K562 (cell line): ENCODE results near the gene DMD. TPM values are rescaled to one million over a fixed set of nuclear protein-coding genes. Genes with fewer than 3 reads are reported as not detected.

Experiments used
- ATAC-seq: fragments of 200-7000 bp; cut with Tn5 transposase; 3 replicates; pipeline ENCODE4 v1.9.1; 2020; ENCODE audit warnings: moderate library complexity
- BruUV-seq: library from RNA; stranded (reverse); fragments of 400-500 nt; replicated peaks from 2 replicates; lab custom pipeline; 2021; lab: Mats Ljungman, UMichigan
- CTCF ChIA-PET: fragments of 300-600 bp; formaldehyde crosslinking; extraction: SDS; loops from one replicate; lab custom pipeline; 2021; ENCODE audit warnings: low intra/inter-chr PET ratio; lab: Yijun Ruan, JAX
- POLR2A ChIA-PET: fragments of 300-600, 350-650 bp; sonication (Branson Sonifier 250); formaldehyde crosslinking; extraction: SDS; loops from one replicate; lab custom pipeline; 2021; ENCODE audit warnings: antibody characterized with exemption, inconsistent platforms; lab: Yijun Ruan, JAX
- DNase-seq, 4 experiments: peaks; one replicate each; pipeline versions ENCODE4 v3.0.0 to v3.0.0-alpha.2; 2011 to 2018; ENCODE audit warnings: low spot score in 3 of 4, mixed read lengths in 3 of 4; ENCODE audit errors: extremely low read depth in 1 of 4
- FAIRE-seq: peaks from 2 replicates; lab custom pipeline; 2011; peaks lifted over from hg19 to GRCh38; lab: Jason Lieb, UNC
- H2AFZ ChIP-seq: 2 replicates; pipeline ENCODE4 v1.6.0; 2011; ENCODE audit warnings: low read depth, low read length, control low read depth, inconsistent platforms
- H3K27ac ChIP-seq: fragments of 200-600 bp; 3 replicates; pipeline ENCODE4 v1.8.0; 2011; ENCODE audit warnings: low read depth, mild to moderate bottlenecking, control low read depth, inconsistent platforms, low read length, moderate library complexity, mixed read lengths; ENCODE audit errors: extremely low read depth
- H3K27me3 ChIP-seq, 2 experiments: fragments of 300-600 bp in 1 of 2; 2 replicates in 1 of 2; 3 replicates in 1 of 2; pipeline versions ENCODE4 v1.6.0 to v1.8.0; 2011; ENCODE audit warnings: inconsistent platforms in 2 of 2, low read length in 2 of 2, mild to moderate bottlenecking in 1 of 2, mixed read lengths in 1 of 2, moderate library complexity in 1 of 2; ENCODE audit not compliant: control insufficient read depth in 2 of 2, insufficient read depth in 2 of 2
- H3K36me3 ChIP-seq: fragments of 300-600 bp; 3 replicates; pipeline ENCODE4 v1.8.0; 2011; ENCODE audit warnings: mild to moderate bottlenecking, low read length, inconsistent platforms; ENCODE audit not compliant: control insufficient read depth, insufficient read depth
- H3K4me1 ChIP-seq, 2 experiments: fragments of 200-600 bp in 1 of 2; replicated peaks in 1 of 2; 2 replicates in 1 of 2; 3 replicates in 1 of 2; pipeline versions ENCODE4 v1.5.1 to v1.8.0; 2011; ENCODE audit warnings: inconsistent platforms in 2 of 2, low read length in 2 of 2, mild to moderate bottlenecking in 1 of 2, mixed read lengths in 1 of 2, moderate library complexity in 1 of 2; ENCODE audit not compliant: control insufficient read depth in 2 of 2, insufficient read depth in 2 of 2
- H3K4me2 ChIP-seq: 2 replicates; pipeline ENCODE4 v1.6.1; 2011; ENCODE audit warnings: low read length, control low read depth, inconsistent platforms, mixed read lengths; ENCODE audit not compliant: insufficient read depth
- H3K4me3 ChIP-seq: fragments of 200-600 bp; sonication (generic), shearing (Covaris generic); 2 replicates; pipeline ENCODE4 v1.5.1; 2016; ENCODE audit warnings: control low read depth, inconsistent platforms
- H3K79me2 ChIP-seq: fragments of 200-600 bp; 3 replicates; pipeline ENCODE4 v1.8.0; 2011; ENCODE audit warnings: low read length, inconsistent platforms; ENCODE audit not compliant: control insufficient read depth, insufficient read depth
- H3K9ac ChIP-seq, 2 experiments: 2 replicates each; pipeline versions ENCODE4 v1.6.0 to v1.6.1; 2011; ENCODE audit warnings: low read depth in 2 of 2, low read length in 2 of 2, control low read depth in 1 of 2, inconsistent platforms in 1 of 2, mild to moderate bottlenecking in 1 of 2, mixed read lengths in 1 of 2; ENCODE audit not compliant: insufficient read depth in 1 of 2
- H3K9me1 ChIP-seq: one replicate; pipeline ENCODE4 v1.6.0; 2011; ENCODE audit warnings: inconsistent platforms, mild to moderate bottlenecking, low read length, moderate library complexity; ENCODE audit not compliant: control insufficient read depth, insufficient read depth
- H3K9me3 ChIP-seq: replicated peaks from 2 replicates; pipeline ENCODE4 v1.5.1; 2011; ENCODE audit warnings: low read depth, low read length, inconsistent platforms; ENCODE audit not compliant: control insufficient read depth, insufficient read depth
- H4K20me1 ChIP-seq: replicated peaks from 2 replicates; pipeline ENCODE4 v1.6.1; 2011; ENCODE audit warnings: low read length, inconsistent platforms, mixed read lengths; ENCODE audit not compliant: control insufficient read depth, insufficient read depth
- CREB3L1 ChIP-seq: fragments of 450-650 bp; IDR thresholded peaks from 2 replicates; pipeline ENCODE4 v1.6.1; 2014; ENCODE audit warnings: low read depth, mild to moderate bottlenecking, moderate library complexity, borderline replicate concordance
- MAFG ChIP-seq: fragments of 450-650 bp; conservative IDR thresholded peaks from 2 replicates; pipeline ENCODE4 v1.6.1; 2016; ENCODE audit warnings: missing genetic modification characterization, missing compliant biosample characterization
- RNF2 ChIP-seq: sonication (generic); IDR thresholded peaks from 2 replicates; pipeline ENCODE4 v1.6.1; 2016
- SMARCE1 ChIP-seq: fragments of 450-650 bp; IDR thresholded peaks from 2 replicates; pipeline ENCODE4 v1.7.1; 2016; ENCODE audit warnings: mild to moderate bottlenecking
- ZNF3 ChIP-seq: fragments of 250-450 bp; sonication (Bioruptor Pico); IDR thresholded peaks from 2 replicates; pipeline ENCODE4 v1.5.0; 2021; ENCODE audit warnings: mild to moderate bottlenecking, moderate library complexity
- WGBS: fragments of 100-300 bp; shearing (Covaris generic); methylation state at CpG from one replicate; pipeline ENCODE4 v1.1.6; 2016; ENCODE audit warnings: low coverage, mixed read lengths; ENCODE audit not compliant: insufficient coverage; ENCODE audit errors: missing lambda C conversion rate; 5-methylcytosine and 5-hydroxymethylcytosine counted together
- in situ Hi-C: fragments of 300-500 bp; cut with MboI; formaldehyde crosslinking; loops from 4 replicates; pipeline ENCODE4 v1.15.0; 2018; ENCODE audit warnings: inconsistent platforms, mixed read lengths
- intact Hi-C: fragments of 100-400 bp; cut with micrococcal nuclease; formaldehyde crosslinking; loops from 2 replicates; pipeline ENCODE4 v1.14.2; 2022
- polyA plus RNA-seq, 8 experiments: library from polyadenylated mRNA; depleted of rRNA in 4 of 8; stranded (reverse) in 5 of 8; unstranded in 3 of 8; fragments of >200 nt; fragmentation: Nextera tagmentation in 2 of 8; fragmentation: Illumina TruSeq in 1 of 8; extraction: Ambion mirVana in 2 of 8; extraction: Trizol in 1 of 8; gene quantifications; 2 replicates each; pipeline versions ENCODE4 v1.2.1 to v1.2.3, GENCODE V29; 2011 to 2014; ENCODE audit warnings: inconsistent platforms in 1 of 8, missing spikeins in 1 of 8
- total RNA-seq, 7 experiments: library from RNA; depleted of rRNA in 6 of 7; stranded (reverse); fragments of >200 nt in 6 of 7; fragmentation: Illumina TruSeq in 2 of 7; extraction: Trizol in 2 of 7; gene quantifications; 2 replicates each; pipeline versions ENCODE4 v1.2.1 to v1.2.3, GENCODE V29; 2011 to 2021; ENCODE audit warnings: low replicate concordance in 1 of 7
- TF ChIP-seq, protein P1 (sequence below): fragments of 250-450 bp; sonication (Bioruptor Pico); IDR thresholded peaks from 2 replicates; pipeline ENCODE4 v1.5.0; 2021

Gene DMD
- total and polyA plus RNA-seq, 9 of the 15 experiments (the other 6 are each of a cell fraction or from before 2014, with no cell fraction given) = 3.8 to 20.4 (median 11.4) TPM

DNA sequence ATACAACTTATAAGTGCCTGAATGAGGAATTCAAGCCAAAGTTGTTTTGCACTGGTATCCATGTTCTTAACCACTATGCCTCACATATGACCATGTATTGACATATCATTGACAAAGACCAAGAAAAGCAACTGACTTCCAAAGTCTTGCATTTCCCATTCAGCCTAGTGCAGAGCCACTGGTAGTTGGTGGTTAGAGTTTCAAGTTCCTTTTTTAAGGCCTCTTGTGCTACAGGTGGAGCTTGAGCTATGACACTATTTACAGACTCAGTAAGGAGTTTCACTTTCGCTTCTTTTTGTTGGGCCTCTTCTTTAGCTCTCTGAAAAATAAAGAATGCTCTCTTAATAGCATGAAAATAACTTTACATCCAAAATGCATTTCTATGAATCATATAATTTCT, 763.0 kb downstream of the DMD start (continued):
- TF ChIP-seq SMARCE1 = no peak
- TF ChIP-seq CREB3L1 = no peak
- TF ChIP-seq MAFG (tag) = no peak

DNA sequence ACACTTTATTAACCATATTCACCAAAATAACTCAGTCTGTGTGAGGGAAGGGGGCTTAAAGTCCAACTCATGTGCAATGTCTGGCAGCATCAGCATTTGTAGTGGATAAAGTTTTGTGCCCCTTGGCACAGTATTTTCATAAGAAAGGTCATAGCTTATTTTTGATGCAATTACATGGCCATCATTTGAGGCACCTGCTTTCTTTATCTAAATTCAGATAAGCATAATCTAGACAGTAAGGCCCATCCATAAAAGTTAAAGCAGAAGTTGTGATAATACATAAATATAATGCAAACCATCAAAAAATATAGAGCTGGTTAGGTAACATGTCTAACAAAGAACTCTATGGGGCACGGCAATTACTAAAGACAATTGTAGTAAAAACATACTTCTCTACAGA, 763.7 kb downstream of the DMD start:
- no peaks in the 10 kb centered on the region for H3K9me1 ChIP-seq
- no TSS peak for BruUV-seq
- TF ChIP-seq ZNF3 (CRISPR knock-in tag) (no peak), RNF2 (no peak)
- TF ChIP-seq, protein P1, sequence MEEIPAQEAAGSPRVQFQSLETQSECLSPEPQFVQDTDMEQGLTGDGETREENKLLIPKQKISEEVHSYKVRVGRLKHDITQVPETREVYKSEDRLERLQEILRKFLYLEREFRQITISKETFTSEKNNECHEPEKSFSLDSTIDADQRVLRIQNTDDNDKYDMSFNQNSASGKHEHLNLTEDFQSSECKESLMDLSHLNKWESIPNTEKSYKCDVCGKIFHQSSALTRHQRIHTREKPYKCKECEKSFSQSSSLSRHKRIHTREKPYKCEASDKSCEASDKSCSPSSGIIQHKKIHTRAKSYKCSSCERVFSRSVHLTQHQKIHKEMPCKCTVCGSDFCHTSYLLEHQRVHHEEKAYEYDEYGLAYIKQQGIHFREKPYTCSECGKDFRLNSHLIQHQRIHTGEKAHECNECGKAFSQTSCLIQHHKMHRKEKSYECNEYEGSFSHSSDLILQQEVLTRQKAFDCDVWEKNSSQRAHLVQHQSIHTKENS (CRISPR knock-in tag) = no peak
- no peaks in the 10 kb centered on the region for H3K27me3 ChIP-seq
- intact Hi-C loops = no loop called here
- H3K27ac ChIP-seq = no peak overlapping the region
- no peaks in the 10 kb centered on the region for H3K79me2 ChIP-seq
- no peaks in the 10 kb centered on the region for H3K9me3 ChIP-seq
- H3K36me3 ChIP-seq = no peaks in the 10 kb centered on the region
- FAIRE-seq (no peak), ATAC-seq (no peak), DNase-seq (no peak)
- no peak overlapping the region for H3K4me2 ChIP-seq
- ChIA-PET CTCF (no interaction called here), POLR2A (no interaction called here)
- in situ Hi-C loops = no loop called here
- H3K9ac ChIP-seq = no peak overlapping the region
- H2AFZ ChIP-seq = no peak overlapping the region
- no peak overlapping the region for H3K4me3 ChIP-seq
- no peaks in the 10 kb centered on the region for H3K4me1 ChIP-seq
- no peaks in the 10 kb centered on the region for H4K20me1 ChIP-seq
- WGBS = 0% methylated on average over 1 of the region's 1 CpG
